ENCODE measurements around the gene UBE2D1. TPM values are rescaled to one million over a fixed set of nuclear protein-coding genes. Genes with fewer than 3 reads are reported as not detected.

Gene UBE2D1
- total and polyA plus RNA-seq, 2 of the 8 experiments (the other 6 are each of a cell fraction or from before 2014, with no cell fraction given): 21.2 to 33.5 TPM

GRCh38 chr10:58397830-58398229, 63.0 kb downstream of the UBE2D1 start:
- no peak overlapping the region for H4K8ac ChIP-seq (ENCODE audit: extremely low read depth, insufficient read depth, low read length)
- no peak overlapping the region for H3K23ac ChIP-seq (ENCODE audit: insufficient read length)
- no peak overlapping the region for H3K4me3 ChIP-seq (ENCODE audit: extremely low read depth in 1 of 4, insufficient read depth in 2 of 4, low read depth in 3 of 4, low read length in 4 of 4)
- no peak overlapping the region for H3K56ac ChIP-seq (replicated peaks; ENCODE audit: insufficient read length, low read depth, low read length)
- POLR2A ChIA-PET (ENCODE audit: partially characterized antibody): interaction anchor here (1.0 kb wide), 1 partner anchor 129 kb away, joined by 4 read pairs; the partner anchor contains the start of gene CISD1
- H2BK120ac ChIP-seq (replicated peaks; ENCODE audit: low read depth, low read length): no peak overlapping the region
- no peak overlapping the region for H2BK5ac ChIP-seq (ENCODE audit: low read depth, low read length)
- no peak overlapping the region for H2BK12ac ChIP-seq (ENCODE audit: low read depth, low read length)
- H2AFZ ChIP-seq (ENCODE audit: low read length): no peak overlapping the region
- H3K27ac ChIP-seq (ENCODE audit: low read depth, low read length): no peak overlapping the region
- H2BK20ac ChIP-seq (ENCODE audit: low read length): no peak overlapping the region
- H2AK5ac ChIP-seq (ENCODE audit: low read depth, low read length): no peak overlapping the region
- H3K9me3 ChIP-seq (ENCODE audit: insufficient read depth in 2 of 2, low read depth in 1 of 2, low read length in 1 of 2): no peaks in the 10 kb centered on the region
- H4K20me1 ChIP-seq (replicated peaks in 1 of 2; ENCODE audit: control insufficient read depth in 1 of 2, insufficient read depth in 2 of 2, low read length in 2 of 2): peaks cover 0 to 4% of the 10 kb centered on the region in 2 experiments
- H3K4me2 ChIP-seq (ENCODE audit: insufficient read depth in 1 of 2, low read depth in 2 of 2, low read length in 2 of 2): no peak overlapping the region
- H3K4ac ChIP-seq (replicated peaks; ENCODE audit: insufficient read length, low read depth, low read length): no peak overlapping the region
- H3K79me2 ChIP-seq (ENCODE audit: control insufficient read depth in 1 of 2, insufficient read depth in 2 of 2, low read length in 2 of 2): no peaks in the 10 kb centered on the region
- H4K5ac ChIP-seq (ENCODE audit: insufficient read length, low read depth, low read length): no peak overlapping the region
- WGBS, 2 experiments (ENCODE audit: extremely low coverage in 1 of 2, insufficient coverage in 1 of 2, insufficient read length in 1 of 2, insufficient replicate concordance in 2 of 2, low coverage in 1 of 2, low lambda C conversion rate in 2 of 2, missing lambda C conversion rate in 1 of 2): 91% methylated on average over 3 of the region's 3 CpGs; no CpG with 5 or more reads in 1 of the 2 experiments
- H4K91ac ChIP-seq (replicated peaks; ENCODE audit: insufficient read length, low read length): no peak overlapping the region
- H3K36me3 ChIP-seq (ENCODE audit: control insufficient read depth in 2 of 4, insufficient read depth in 4 of 4, low read length in 3 of 4): peaks cover 0 to 50% (median 18%) of the 10 kb centered on the region in 4 experiments; a peak in 5 of 8 replicates
- H2BK15ac ChIP-seq (ENCODE audit: low read length): no peak overlapping the region
- H3K4me1 ChIP-seq (replicated peaks in 1 of 4; ENCODE audit: control insufficient read depth in 3 of 4, insufficient read depth in 4 of 4, low read length in 3 of 4): no peaks in the 10 kb centered on the region
- H3K23me2 ChIP-seq (ENCODE audit: low read depth, low read length): no peaks in the 10 kb centered on the region
- no peak overlapping the region for H3K14ac ChIP-seq (ENCODE audit: insufficient read length)
- no peak for FAIRE-seq
- no peak for DNase-seq (ENCODE audit: low read depth in 1 of 2, low spot score in 2 of 2)
- H3K18ac ChIP-seq (ENCODE audit: extremely low read depth, low read length): no peak overlapping the region
- H3K79me1 ChIP-seq (ENCODE audit: low read depth, low read length): no peaks in the 10 kb centered on the region
- no peaks in the 10 kb centered on the region for H3K27me3 ChIP-seq (replicated peaks in 1 of 4; ENCODE audit: control insufficient read depth in 3 of 4, extremely low read depth in 1 of 4, insufficient read depth in 3 of 4, low read length in 3 of 4)
- H3K9ac ChIP-seq (replicated peaks in 1 of 4; ENCODE audit: extremely low read depth in 1 of 4, low read depth in 3 of 4, low read length in 3 of 4): no peak overlapping the region
- CTCF ChIA-PET (ENCODE audit: partially characterized antibody): no interaction called here
- TF ChIP-seq E2F6 (IDR thresholded peaks at IDR 0.05): no peak
- TF ChIP-seq MAFK (IDR thresholded peaks at IDR 0.05; ENCODE audit: low read depth, low read length): no peak
- no peak for TF ChIP-seq EZH2 (IDR thresholded peaks at IDR 0.05; ENCODE audit: low read depth, low read length, severe bottlenecking)
- TF ChIP-seq RFX5 (IDR thresholded peaks at IDR 0.05; ENCODE audit: borderline replicate concordance, low read depth, low read length): no peak
- no peak for TF ChIP-seq BRCA1 (IDR thresholded peaks at IDR 0.05; ENCODE audit: low read depth, low read length)
- no peak for TF ChIP-seq CHD2 (IDR thresholded peaks at IDR 0.05; ENCODE audit: low read length)
- no peak for TF ChIP-seq SAP30 (IDR thresholded peaks at IDR 0.05; ENCODE audit: insufficient read depth, insufficient replicate concordance, low read length)
- no peak for TF ChIP-seq SIX5 (IDR thresholded peaks at IDR 0.05; ENCODE audit: low read depth, low read length)
- no peak for TF ChIP-seq RXRA (IDR thresholded peaks at IDR 0.05; ENCODE audit: insufficient read depth, low read depth, low read length)
- no peak for TF ChIP-seq SRF (IDR thresholded peaks at IDR 0.05; ENCODE audit: low read depth, low read length)
- no peak for TF ChIP-seq TAF1 (IDR thresholded peaks at IDR 0.05; ENCODE audit: low read depth, low read length)
- no peak for TF ChIP-seq RNF2 (IDR thresholded peaks at IDR 0.05; ENCODE audit: borderline replicate concordance, low read depth, low read length, missing control alignments, poor library complexity, severe bottlenecking)
- no peak for TF ChIP-seq ATF3 (IDR thresholded peaks at IDR 0.05; ENCODE audit: insufficient read depth, low read depth, low read length)

Data from H1 (cell line).